Left lung (tissue), 10 donors: ENCODE results near the gene CRHR2. TPM values are rescaled to one million over a fixed set of nuclear protein-coding genes. Genes with fewer than 3 reads are reported as not detected.

Source experiments
- ATAC-seq: fragments of 200-7000 bp; cut with Tn5 transposase; one replicate; pipeline ENCODE4 v1.9.1; 2020; ENCODE audit warnings: moderate library complexity
- DNase-seq, 4 donors: peaks; one replicate each; pipeline ENCODE4 v3.0.0-alpha.2; 2013 to 2020
- H3K27ac ChIP-seq, 2 donors: fragments of 200-600 bp; sonication (generic) in 1 of 2; one replicate each; pipeline versions ENCODE4 v1.5.0 to v1.8.0; 2020 to 2021
- H3K27me3 ChIP-seq, 2 donors: fragments of 200-600 bp; sonication (generic) in 1 of 2; one replicate each; pipeline versions ENCODE4 v1.5.0 to v1.8.0; 2020 to 2021
- H3K36me3 ChIP-seq, 2 donors: fragments of 200-600 bp; sonication (generic) in 1 of 2; one replicate each; pipeline versions ENCODE4 v1.5.0 to v1.8.0; 2020 to 2021
- H3K4me1 ChIP-seq, 2 donors: fragments of 200-600 bp; one replicate each; pipeline ENCODE4 v1.8.0; 2021
- H3K4me3 ChIP-seq, 2 donors: fragments of 200-600 bp; sonication (generic) in 1 of 2; one replicate each; pipeline versions ENCODE4 v1.5.0 to v1.8.0; 2020 to 2021; ENCODE audit warnings: mild to moderate bottlenecking in 1 of 2
- H3K9me3 ChIP-seq, 2 donors: fragments of 200-600 bp; sonication (generic) in 1 of 2; one replicate each; pipeline versions ENCODE4 v1.5.0 to v1.8.0; 2020 to 2021
- CTCF ChIP-seq, 2 donors: fragments of 200-600 bp; sonication (generic) in 1 of 2; IDR thresholded peaks; one replicate each; pipeline versions ENCODE4 v1.5.0 to v1.8.0; 2021; ENCODE audit warnings: antibody characterized with exemption in 2 of 2
- intact Hi-C, 2 donors: fragments of 100-400 bp; cut with DNase I; formaldehyde crosslinking; loops; one replicate each; pipeline versions ENCODE4 v1.11.2 to v1.14.2; 2022
- polyA plus RNA-seq, 6 donors: library from polyadenylated mRNA; unstranded; fragments of 120-200 nt; gene quantifications; one replicate each; pipeline ENCODE4 v1.2.1, GENCODE V29; 2013; ENCODE audit not compliant: insufficient read length in 6 of 6
- total RNA-seq, 2 donors: library from RNA; stranded (reverse); fragmentation: NEBNext Ultra II Directional; extraction: Animal tissue kit (Norgen Biotek cat#: 25700); gene quantifications; one replicate each; pipeline ENCODE4 v1.2.1, GENCODE V29; 2021
- donor health status: DM: no; HTN: yes; CAD: no.
- donor health status: DM: no; HTN: no; CAD: no.

The CRHR2 gene
- total and polyA plus RNA-seq, 8 donors = 0.15 to 0.41 (median 0.24) TPM; not detected in 1

GRCh38 chr7:30652698-30653641 lies 29.3 kb downstream of the CRHR2 start:
- intact Hi-C loops = no loop called here
- ATAC-seq (no peak), DNase-seq (no peak)
- Histone ChIP-seq H3K4me1 (no peaks in the 10 kb centered on the region), H3K36me3 (peaks cover 0 to 3% of the 10 kb centered on the region in 2 donors), H3K27me3 (no peaks in the 10 kb centered on the region), H3K9me3 (no peaks in the 10 kb centered on the region), H3K4me3 (no peak overlapping the region), H3K27ac (no peak overlapping the region)
- TF ChIP-seq CTCF (IDR thresholded peaks at IDR 0.05) = no peak

- H3K36me3 ChIP-seq = peaks cover 0 to 4% of the 10 kb centered on the region in 2 donors
- no peak for TF ChIP-seq CTCF (IDR thresholded peaks at IDR 0.05)
- H3K27me3 ChIP-seq = no peaks in the 10 kb centered on the region
- no peak overlapping the region for H3K27ac ChIP-seq
- H3K4me1 ChIP-seq = no peaks in the 10 kb centered on the region
- H3K4me3 ChIP-seq = no peak overlapping the region
- intact Hi-C loops = no loop called here
- ATAC-seq (no peak), DNase-seq (no peak)
- H3K9me3 ChIP-seq = no peaks in the 10 kb centered on the region
Observed at GRCh38 chr7:30652132-30652531, 30.1 kb downstream of the CRHR2 start.

- DNase-seq (no peak), ATAC-seq (no peak)
- Histone ChIP-seq H3K4me1 (no peaks in the 10 kb centered on the region), H3K36me3 (peaks cover 0 to 17% of the 10 kb centered on the region in 2 donors), H3K9me3 (no peaks in the 10 kb centered on the region), H3K4me3 (no peak overlapping the region), H3K27me3 (no peaks in the 10 kb centered on the region), H3K27ac (no peak overlapping the region)
- TF ChIP-seq CTCF (IDR thresholded peaks at IDR 0.05) = no peak
- intact Hi-C loops = no loop called here
Observed at GRCh38 chr7:30650421-30650808, 31.8 kb downstream of the CRHR2 start.

- no peak for TF ChIP-seq CTCF (IDR thresholded peaks at IDR 0.05)
- Histone ChIP-seq H3K4me3 (no peak overlapping the region), H3K4me1 (no peaks in the 10 kb centered on the region), H3K9me3 (no peaks in the 10 kb centered on the region), H3K36me3 (peaks cover 0 to 22% of the 10 kb centered on the region in 2 donors), H3K27ac (no peak overlapping the region), H3K27me3 (no peaks in the 10 kb centered on the region)
- no peak for ATAC-seq
- no peak for DNase-seq
- intact Hi-C loops = no loop called here
Observed at GRCh38 chr7:30649717-30650420, 32.4 kb downstream of the CRHR2 start.
